Activated CD4-positive, CD25-positive, alpha-beta regulatory T cell treated with anti-CD3 and anti-CD28 coated beads, Interleukin-2, amount 50 U/mL, for 16 hours (primary cell): ENCODE data around the gene ACO1.

Experiments used
- DNase-seq: peaks from one replicate; pipeline ENCODE4 v3.0.0-alpha.2; 2020; ENCODE audit warnings: low read depth, low spot score

Gene ACO1

DNA sequence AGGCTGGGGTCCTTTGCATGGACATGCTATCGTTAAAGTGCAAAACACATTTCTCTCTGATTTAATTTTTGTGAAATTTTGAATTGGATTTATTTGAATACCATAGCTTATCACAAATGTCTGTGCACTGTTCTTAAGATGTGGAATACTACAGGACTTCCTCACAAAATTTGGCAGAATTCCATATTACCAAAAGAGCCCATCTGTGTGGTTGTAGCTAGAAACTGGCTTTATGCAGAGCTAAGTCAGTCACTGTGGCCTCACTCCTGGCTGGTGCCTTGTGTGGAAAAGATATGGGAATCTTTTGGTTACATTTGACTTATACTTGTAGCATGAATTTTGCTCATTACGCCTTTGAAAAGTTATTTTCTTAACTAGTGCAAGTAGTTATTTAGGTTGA is 35.5 kb downstream of the ACO1 start:
- no peak for DNase-seq

DNA sequence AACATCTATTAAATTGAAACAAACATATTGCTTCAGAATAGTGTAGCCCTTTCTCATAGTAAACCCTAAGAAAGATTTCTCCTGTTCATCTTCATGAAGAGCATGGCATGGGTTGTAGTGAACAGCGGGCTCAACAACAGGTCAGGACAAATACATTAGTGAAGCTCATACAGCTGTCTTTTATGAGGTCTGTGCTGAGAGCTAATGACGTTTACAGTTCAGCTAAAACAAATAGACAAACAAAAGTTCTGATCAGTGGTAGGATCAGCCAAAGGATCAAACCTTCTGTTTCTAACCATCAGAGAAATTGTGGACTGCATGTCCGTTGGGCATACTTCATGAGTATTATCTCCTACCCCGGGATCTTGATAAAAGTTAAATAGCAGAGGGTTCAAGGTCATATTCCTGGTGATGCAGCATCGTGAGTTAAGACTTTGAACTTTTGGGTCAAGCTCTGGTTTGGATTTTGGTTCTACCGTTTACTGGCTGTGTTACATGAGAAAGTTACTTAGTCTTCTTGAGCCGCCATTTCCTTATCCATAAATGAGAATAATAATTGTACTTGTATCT is 37.9 kb downstream of the ACO1 start:
- no peak for DNase-seq

DNA sequence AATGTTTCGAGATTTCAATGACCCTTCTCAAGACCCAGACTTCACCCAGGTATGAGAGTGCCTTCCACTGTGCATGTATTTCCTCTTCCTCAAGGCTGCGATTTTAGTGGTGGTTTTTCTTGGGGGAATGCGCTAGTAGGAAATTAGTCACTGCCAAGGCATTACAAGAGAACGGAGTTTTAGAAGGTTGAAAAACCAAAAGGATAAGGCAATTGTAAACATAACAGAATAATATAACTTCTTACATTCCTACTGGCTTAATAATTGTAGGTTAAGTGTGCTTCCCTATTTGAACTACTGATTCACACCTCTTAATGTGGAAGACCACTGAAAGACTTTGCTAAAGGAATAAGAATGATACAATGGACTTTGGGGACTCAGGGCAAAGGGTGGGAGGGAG is 38.9 kb downstream of the ACO1 start:
- DNase-seq, result no peak

DNA sequence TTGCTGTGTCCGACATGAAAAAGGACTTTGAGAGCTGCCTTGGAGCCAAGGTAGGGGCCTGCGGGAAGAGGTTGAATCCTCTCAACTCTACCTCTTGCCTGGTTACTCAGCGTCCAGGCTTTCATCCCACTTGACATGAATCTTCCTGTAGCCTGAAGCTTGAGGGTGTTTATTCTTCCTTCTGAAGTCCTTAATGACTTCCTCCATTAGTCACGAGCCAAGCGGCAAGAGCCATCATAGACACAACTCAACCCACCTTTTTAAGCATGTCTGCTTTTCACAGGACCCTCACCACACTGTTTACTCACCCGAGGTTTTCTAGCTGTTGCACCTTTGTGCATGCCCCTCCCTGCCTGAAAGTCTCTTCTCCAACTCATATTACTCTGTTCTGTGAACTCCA is 40.2 kb downstream of the ACO1 start:
- no peak for DNase-seq

DNA sequence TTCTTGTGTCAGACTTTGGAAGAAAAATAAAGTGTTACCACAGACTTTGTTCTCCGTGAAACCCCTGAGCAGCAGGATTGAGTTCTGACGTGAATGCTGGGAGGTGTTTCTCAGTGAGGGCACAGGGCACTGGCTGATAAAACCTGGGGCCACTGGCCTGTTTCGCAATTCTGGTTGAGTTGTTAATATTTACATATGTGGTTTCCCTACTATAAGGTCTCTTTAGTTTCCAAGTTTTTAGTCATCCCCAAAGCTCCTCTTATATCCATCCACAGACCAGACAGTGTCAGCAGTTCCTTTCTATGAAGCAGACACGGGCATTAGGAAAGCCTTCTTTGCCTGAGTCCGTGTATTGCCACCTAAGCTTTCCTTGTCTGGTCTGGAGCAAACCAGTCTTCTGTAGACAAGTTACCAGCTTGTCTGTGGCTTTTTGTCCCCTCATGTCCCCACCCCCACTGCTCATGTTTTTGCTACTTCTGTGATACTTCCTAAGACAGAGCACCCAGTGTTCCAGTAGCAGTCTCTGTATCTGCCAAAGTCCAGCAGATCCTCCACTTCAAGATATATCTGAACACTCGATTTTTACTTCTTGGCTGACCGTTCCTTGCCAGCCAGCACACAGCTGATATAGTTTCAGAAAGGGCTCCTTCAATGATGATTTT is 42.0 kb downstream of the ACO1 start:
- DNase-seq, result no peak

DNA sequence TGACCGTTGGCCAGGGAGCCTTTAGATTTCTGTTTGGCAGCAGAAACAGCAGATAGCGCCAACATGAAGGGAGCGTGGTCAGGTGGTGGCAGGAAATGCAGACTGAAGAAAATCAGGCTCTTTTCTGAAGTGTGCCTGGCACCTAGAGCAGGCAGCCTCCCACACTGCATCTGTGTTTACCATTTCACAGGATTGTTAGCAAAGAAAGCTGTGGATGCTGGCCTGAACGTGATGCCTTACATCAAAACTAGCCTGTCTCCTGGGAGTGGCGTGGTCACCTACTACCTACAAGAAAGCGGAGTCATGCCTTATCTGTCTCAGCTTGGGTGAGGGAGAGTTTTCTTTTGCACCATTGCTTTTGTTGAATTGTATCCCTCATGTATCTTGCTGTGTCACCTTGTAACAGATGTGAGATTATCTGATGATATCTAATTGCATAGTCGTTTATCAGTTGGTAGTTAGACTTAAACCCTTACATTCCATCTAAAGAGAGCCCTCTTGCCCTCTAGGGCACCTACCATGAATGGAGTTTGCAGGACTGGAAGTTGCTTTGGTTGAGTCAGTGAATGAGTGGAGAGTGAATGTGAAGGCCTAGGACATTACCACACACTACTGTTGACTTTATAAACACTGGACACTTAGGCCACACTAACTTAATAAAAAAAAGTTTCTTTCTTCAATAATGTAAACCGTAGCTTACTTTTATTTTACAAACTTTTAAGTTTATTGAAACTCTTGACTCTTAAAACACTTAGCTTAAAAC is 42.8 kb downstream of the ACO1 start:
- no peak for DNase-seq

DNA sequence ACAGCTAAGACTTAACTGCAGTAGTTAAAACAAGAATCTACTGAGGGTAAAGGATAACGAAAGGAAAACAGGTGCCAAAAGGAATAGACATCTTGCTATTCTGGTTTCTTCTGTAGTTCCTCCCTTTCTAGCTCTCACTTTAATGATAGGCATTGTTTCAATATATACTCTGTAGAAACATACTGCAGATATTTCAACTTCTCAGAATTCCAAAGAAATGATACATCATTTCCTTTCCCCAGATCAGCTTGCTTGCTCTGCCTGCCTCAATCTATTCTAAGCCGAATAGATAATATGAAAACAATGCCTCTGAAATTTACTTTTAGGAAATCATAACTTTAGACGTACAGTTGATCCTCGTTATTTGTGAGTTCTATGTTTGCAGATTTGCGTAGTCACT is 46.3 kb downstream of the ACO1 start:
- DNase-seq, result no peak

DNA sequence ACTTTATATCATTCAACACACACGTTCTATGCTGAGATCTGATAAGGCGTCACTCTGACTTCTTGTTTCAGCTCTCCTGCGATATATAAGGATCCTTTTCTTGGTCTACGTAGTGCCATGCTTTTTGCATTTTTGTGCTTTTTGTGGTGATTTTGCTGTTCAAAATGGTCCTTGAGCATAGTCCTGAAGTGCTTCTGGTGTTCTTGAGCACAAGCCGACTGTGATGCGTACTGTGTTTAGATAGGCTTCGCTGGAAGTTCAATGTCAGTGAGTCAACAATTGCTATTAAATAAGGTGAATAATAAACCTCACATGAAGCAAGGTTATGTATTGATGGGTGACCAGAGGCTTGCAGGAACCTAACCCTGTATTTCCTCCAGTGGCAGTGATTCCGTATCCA is 46.8 kb downstream of the ACO1 start:
- DNase-seq, result no peak

DNA sequence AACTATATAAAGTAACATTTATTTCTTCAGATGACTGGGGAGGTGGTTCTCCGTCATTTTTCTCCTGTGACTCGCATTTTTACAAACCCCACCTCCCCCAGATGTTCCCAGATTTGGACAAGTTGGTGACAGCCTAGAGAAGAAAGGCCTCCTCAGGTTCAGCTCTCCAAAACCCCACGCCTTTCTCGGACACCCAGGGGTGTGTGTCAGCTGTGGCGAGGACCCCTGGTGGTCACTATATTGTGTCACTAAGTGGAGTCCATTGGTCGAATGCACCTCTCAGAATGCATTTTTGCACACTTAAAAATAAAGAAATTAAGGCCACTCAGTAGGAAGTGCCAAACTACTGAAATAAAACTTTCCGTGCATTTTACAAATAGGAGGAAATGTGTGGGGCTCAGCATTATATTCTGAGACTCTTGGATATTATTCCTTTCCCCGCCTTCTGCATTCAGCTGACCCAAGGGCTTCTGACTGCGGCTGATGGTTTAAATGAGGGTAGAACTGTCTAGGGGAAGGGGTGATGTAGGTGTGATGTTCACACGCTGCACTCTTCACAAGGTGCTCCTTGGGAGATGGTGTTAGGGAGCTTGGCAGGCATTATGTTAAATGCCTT is 47.6 kb downstream of the ACO1 start:
- DNase-seq, result no peak

DNA sequence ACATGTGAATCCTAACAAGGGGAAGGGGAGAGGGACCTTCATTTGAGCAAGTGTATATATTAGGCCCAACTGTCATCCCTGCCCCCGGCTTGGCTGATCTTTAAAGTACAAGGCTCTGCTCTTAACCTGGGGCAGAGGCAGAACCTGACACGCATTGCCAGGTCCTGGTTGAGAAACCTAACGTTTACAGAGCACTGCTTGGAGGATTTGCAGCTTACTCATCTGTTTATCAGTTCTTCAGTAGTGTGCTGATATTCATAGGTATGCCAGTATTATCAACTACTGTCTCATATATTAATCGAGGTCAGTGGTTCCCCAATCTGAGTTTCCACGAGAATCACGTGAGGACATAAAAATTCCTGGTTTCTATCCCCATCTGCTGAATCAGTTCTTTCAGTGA is 50.4 kb downstream of the ACO1 start:
- no peak for DNase-seq

DNA sequence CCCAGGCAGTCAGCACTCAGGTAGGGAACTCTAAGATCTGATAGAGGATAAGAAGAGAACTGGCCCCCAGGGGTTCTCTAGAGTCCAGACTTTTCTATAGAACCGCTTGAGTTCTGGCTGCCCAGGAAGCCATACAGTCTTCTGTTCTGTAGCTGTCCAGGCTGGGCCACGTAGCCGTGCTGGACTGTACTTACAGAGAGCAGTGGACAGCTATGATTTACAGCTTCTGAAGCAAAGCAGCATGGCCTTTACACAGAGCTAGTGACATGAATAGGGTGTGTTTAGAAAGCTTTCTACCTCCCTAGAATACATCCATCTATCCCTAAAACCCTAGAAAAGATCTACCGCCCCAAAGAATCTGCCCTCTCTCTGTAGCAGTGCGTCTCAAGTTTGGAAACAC is 57.2 kb downstream of the ACO1 start:
- no peak for DNase-seq

DNA sequence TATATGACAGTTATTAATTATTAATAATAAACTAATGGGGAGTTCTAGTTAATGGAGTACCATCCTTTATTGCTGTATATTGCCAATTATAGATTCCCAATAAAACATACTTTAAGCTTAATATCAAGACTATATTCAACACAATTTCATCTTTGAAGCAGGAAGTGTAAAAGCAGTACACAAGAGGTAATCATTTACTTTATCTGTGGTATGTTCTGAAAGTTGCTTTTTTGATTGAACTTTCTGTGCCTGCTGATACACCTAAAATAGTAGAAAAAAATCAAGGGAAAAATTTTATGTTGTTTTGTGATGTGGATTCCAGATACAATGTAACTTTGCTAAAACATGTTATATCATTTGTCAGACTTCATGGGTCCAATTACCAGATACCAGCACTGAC is 58.0 kb downstream of the ACO1 start:
- no peak for DNase-seq

DNA sequence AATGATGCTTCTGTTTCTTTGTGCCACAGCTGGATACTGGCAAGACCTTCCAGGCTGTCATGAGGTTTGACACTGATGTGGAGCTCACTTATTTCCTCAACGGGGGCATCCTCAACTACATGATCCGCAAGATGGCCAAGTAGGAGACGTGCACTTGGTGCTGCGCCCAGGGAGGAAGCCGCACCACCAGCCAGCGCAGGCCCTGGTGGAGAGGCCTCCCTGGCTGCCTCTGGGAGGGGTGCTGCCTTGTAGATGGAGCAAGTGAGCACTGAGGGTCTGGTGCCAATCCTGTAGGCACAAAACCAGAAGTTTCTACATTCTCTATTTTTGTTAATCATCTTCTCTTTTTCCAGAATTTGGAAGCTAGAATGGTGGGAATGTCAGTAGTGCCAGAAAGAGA is 65.5 kb downstream of the ACO1 start:
- DNase-seq, result no peak

DNA sequence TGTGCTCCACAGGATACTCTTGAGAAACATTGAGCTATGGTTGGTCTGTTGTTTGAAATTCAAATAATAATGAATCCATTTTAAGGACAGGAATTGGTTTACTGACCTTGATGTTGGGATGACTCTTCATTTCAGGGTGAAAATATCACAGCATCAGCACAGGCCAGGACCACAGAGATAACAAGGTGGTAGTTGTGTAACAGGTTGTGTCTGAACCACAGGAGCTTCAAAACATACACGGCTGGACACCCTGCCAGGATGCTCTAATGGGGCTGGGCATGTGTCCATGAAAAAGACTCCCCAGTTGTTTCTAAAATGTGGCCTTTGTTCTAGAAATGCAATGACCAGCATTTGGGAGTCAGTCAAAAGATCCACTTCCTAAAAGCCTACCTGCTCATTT is 69.8 kb downstream of the ACO1 start:
- DNase-seq, result no peak

DNA sequence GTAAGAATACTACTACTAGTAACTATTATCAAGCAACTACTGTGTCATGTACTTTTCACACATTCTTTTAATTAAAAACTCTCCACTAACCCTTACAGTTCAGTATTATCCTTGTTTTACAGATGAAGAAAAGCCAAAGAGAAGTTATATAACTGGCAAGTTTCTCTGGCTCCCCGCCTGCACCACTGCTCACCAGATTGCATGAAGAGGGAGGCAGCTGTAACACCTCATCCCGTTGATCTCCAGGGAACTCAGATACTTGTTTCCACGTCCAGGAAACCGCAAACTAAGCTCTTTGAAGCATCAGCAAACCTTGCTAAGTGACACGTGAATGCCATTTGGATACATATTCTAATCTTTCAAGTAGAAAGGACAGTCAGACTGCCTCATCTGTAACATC is 71.3 kb downstream of the ACO1 start:
- DNase-seq, result no peak

DNA sequence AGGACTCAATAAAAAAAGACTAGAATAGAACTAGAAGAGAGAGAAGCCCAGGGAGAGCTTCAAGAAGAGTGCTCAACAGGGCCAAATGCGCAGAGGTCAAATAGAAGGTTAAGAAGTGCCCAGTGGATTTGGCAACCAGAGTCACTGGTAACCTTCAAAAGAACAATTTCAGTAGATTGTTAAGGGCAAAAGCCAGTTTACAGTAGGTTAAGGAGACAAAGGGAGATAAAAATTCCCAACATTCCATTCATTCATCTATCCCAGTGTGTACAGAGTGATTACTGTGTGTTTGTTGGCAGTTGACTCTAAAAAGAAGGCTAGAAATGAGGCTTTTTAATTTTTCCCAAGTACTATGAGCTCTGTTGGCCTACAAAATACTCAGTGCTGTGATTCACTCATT is 72.1 kb downstream of the ACO1 start:
- DNase-seq, result no peak

DNA sequence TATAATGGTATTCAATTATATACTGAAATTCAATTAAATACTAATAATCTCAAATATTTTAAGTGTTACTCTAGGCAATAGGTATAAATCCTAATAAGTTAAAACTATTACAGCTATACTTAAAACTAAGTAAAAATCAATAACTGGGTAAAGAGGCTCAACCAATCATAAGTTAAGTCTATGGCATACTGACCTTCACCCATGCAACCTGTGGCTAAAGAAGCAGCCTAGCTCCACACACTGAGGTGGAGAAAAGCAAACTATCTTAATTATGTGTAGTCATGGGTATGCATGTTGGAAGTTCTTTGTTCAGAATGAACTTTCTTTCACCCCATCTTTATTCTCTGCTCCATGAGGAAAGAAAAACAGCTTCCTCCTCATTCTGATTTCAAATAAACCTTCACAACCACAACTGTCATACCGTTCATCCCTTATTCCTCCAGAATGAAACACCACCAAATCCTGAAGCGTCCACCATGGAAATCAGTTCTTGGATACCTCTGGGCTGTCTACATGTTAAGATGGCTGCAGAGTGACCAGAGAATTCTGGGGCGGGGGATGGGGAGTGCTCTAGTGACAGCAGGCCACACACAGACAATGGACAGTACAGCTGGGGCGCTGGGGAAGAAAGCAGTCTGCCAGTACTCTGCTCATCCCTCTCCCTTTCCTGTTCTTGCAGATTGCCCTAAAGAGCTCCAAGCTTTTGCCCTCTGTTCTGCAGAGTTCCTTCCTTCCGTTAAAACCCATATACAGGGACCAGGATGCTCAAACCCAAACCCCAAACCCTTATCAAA is 79.3 kb downstream of the ACO1 start:
- no peak for DNase-seq

DNA sequence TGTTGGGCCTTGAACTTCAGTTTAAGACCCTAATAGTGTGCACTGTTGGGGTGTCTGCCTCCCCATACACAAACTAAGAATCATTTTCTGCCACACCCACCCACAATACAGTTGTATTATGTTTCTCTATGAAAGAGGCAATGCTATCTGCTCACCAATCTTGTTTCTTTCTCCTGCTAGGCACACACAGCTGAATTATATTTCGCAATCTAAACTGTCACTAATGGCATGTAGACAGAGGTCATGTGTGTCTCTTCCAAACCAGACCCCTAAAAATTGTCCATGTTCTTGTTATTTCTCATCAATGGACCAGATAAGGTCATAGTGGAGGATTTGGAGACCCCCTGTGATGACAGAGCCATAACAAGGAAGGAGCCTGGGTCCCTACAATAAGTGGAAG is 84.3 kb downstream of the ACO1 start:
- no peak for DNase-seq

DNA sequence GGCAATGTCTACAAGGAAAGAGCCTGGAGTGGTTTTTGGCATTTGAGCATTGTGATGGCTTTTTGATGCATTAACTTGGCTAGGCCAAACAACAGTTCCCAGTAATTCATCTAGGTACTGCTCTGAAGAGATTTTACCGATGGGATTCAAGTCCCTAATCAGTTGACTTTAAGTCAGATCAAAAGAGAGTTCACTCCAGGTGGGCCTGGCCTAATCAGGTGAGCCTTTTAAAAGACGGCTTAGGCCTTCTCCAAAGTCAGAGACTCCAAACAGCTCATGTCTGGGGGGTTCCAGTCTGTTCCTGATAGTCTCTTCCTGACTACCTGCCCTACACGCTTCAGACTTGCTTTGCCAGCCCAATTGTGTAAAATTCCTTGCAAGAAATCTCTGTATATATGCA is 87.9 kb downstream of the ACO1 start:
- no peak for DNase-seq

DNA sequence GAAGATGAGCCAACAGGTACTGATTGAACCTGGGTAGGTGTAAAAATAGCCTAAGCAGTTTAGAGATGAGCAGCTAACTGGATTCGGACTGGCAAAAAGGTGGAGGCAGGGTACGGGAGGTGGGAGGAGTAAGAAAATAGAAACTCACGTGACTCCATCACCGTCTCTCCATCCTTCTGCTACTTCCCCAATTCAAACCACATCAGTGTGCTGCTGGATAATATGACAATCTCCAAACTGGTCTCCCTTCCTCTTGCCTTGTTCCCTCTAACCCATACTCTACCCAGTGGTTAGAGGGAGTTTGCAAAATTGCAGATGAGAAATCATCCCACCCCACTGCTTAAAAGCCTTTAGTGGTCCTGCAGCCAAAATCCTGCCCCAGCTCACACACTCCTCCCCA is 98.9 kb downstream of the ACO1 start:
- no peak for DNase-seq

DNA sequence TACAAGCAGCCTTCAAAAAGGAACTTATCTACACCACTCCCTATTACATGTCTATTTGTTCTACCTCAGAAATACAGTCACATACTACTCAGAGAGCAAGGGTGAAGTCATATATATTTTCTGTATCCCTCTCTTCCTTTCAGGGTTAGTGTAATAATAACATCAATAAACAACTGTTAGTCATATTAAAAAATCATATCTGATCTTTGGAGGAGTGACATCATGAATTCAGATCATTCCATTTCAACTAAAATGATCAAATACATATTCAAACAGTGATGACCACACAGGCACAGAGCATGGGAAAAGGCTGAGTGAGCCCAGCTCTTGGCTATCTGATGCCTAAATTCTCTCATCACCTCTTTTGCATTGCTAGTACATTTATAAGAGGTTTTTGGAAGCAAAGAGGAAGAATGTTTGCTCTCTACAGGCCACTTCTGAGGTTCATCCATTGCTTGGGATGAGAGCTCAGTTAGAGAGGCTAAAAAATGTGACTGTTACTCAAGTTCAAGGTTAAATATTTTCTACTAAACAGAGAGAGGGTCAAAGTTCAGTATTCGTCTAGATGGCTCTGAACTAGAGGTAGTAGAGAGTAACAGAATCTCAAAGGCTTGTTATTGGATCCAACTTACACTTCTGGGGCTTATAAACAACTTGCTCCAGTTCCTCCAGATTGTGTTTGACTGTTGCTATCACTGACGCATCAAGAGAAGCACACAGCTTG is 102.6 kb downstream of the ACO1 start:
- DNase-seq, result no peak
